IPS-15b (cell line): ENCODE results near the gene POLD4.

Source experiments
- H3K27me3 ChIP-seq: one replicate; pipeline ENCODE4 v1.6.1; 2013; ENCODE audit warnings: low read length; ENCODE audit not compliant: control insufficient read depth, insufficient read depth
- H3K36me3 ChIP-seq: one replicate; pipeline ENCODE4 v1.6.1; 2013; ENCODE audit warnings: low read length; ENCODE audit not compliant: control insufficient read depth, insufficient read depth
- H3K4me1 ChIP-seq: one replicate; pipeline ENCODE4 v1.6.1; 2013; ENCODE audit warnings: mild to moderate bottlenecking, low read length; ENCODE audit not compliant: control insufficient read depth, insufficient read depth
- H3K4me3 ChIP-seq: one replicate; pipeline ENCODE4 v1.5.1; 2013; ENCODE audit warnings: low read depth, low read length
- H3K9ac ChIP-seq: one replicate; pipeline ENCODE4 v1.6.1; 2013; ENCODE audit warnings: low read depth, mild to moderate bottlenecking, low read length
- H3K9me3 ChIP-seq: one replicate; pipeline ENCODE4 v1.6.1; 2013; ENCODE audit warnings: mild to moderate bottlenecking, low read length; ENCODE audit not compliant: control insufficient read depth, insufficient read depth

POLD4 gene

DNA sequence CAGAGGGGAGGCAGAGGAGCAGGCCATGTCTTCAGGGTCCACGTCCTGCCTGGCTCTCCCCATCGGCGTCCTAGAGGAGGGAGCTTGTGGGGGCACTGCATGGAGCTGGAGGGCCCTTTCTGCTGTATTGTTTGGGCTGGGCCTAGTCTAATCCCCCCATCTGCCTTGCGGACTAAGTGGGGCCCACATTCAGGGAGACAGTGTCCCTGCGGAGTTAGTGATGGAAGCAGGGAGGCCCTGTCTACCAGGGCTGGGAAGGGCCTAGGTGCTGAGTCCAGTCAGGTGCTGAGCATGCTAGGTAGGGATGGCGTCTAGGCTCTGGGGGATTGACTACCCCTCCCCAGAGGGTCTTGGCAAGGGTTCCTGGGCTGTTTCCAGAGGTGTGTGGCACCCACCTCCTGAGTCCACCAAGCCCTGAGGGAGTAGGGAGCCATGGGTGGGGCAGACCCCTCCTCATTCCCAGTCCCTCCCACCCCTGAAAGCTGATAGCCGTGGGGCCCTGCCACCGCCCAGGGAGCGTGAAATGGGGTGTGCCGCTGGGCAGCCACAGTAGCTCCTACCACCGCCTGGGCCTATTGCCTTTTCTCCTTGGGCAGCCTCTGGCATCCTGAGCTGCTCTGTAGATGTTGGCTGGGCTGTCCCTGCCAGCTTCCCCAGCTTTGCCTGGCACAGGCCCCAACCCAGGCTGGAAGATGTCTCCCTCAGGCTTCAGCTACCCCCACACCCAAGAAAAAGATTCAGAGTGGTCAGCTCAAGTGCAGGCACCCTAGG, 1.9 kb upstream of the POLD4 start:
- Histone ChIP-seq H3K27me3 (peaks cover 5% of the 10 kb centered on the region), H3K9me3 (no peaks in the 10 kb centered on the region), H3K9ac (no peak overlapping the region), H3K4me1 (peaks cover 15% of the 10 kb centered on the region), H3K4me3 (no peak overlapping the region), H3K36me3 (no peaks in the 10 kb centered on the region)

DNA sequence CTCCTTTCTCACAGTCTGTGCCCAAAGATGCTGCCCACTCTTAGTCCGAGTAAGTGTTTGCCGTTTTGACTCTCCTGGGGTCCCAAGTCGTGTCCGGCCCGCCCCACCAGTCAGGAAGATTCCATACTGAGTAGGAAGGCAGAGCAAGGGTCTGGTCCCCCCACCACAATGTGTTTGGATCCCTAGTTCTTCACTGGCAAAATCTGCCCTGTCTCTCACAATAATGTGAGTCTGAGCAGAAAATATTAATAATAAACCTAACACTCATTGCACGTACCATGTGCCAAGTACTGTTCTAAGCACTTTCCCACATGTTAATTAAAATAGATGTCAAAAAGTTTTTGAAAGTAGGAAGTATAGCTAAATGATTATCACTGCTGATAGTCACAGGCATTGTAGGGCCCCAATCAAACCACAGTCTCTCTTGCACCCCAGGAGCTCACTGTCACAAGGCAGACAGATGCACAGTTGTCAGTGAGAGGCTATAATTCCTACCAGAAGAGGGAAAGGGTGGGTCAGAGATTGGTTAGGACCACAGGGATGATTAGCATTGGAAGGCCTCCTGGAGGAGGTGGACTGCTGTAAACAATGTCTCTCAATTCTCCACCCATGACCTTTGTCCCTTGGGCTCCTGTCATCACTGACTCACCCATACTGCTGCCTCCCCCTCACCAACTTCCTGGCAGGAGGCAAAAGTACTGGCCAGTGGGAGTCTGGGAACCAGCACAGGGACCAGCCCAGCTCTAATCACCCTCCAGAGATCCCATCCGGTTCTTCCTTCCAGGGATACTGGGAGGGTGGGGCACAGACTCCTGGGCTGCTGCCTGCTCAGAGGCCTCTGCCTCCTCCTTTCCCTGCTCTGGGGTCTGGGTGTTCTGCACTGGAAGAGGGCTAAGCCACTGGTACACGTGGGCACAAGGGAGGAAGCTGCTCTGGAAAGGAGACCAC, 1.0 kb upstream of the POLD4 start:
- H3K27me3 ChIP-seq, result peaks cover 5% of the 10 kb centered on the region
- H3K4me3 ChIP-seq, result peak overlapping the region; percentile 78
- H3K4me1 ChIP-seq, result peaks cover 15% of the 10 kb centered on the region
- no peaks in the 10 kb centered on the region for H3K36me3 ChIP-seq
- no peak overlapping the region for H3K9ac ChIP-seq
- no peaks in the 10 kb centered on the region for H3K9me3 ChIP-seq

DNA sequence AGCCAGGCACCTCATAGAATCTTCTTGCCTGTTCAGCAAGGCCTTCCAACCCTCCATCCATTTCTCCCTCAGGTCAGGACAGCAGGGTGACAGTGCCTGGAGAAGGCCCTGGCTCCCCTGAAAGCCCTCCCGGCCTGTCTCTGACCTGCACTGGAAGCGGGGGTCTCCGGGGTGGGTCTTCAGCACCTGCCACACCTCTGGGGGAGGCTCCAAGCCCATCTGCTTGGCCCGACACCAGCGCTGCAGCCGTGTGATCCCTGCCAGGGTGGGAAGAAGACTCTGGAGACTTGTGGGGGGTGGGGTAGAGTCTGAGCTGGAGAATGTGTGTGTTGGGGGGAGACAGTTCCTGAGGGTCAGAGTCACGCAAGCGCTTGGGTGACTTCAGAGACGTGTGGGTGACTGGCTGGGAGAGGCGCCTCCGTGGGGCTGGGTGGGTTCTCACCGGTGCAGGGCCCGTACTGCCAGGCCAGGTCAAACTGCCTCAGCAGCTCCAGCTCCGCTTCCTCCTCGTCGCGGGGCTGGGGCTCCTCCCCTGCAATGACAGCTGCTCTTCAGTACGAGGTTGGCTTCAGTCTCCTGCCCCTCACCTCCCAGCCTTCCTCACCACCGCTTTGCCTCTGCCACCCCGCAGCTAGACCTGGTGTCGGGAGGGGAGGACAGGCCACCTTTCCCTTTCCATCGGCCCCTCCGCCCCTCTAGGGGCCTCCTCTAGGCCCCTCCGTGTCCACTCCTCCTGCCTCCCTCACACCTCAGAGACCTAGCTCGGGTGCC, 615 bp downstream of the POLD4 start:
- Histone ChIP-seq H3K9ac (peak overlapping the region; percentile 65), H3K4me1 (peaks cover 15% of the 10 kb centered on the region)

DNA sequence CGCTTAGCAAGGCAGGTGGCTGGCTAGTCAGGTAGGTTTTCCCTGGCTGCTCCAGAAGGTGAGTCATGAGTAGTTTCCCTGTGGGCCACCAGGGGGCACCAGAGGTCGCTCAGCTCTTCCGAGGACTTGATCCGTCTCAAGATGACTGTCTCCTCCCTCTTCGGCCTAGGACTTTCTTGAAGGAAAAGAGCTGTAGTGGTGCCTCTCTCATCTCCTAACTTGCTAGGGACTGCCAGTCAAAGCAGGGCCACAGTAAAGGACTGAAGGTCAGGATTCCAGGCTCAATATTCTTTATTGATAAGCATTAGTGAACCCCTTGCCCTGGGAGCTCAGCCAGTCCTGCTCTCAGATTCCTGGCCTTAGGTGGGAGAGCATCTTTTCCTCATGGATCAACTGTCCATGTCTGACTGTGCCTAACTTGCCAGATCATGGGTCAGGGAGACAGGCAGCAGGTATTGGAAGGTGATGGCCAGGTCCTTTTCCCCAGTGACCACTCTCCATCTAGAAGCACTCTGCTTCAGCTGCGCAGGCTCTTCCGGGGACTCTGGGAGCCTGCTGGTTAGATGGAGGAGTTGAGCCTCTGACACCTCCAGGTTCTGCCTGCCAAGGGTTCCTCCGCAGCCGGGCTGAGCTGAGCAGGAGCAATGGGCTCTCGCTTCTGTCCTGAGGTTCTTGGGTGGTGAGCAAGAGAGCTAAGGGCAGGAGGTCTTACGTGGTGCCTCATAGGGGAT, 1.9 kb downstream of the POLD4 start:
- H3K9me3 ChIP-seq, result no peaks in the 10 kb centered on the region
- no peak overlapping the region for H3K9ac ChIP-seq
- no peaks in the 10 kb centered on the region for H3K36me3 ChIP-seq
- no peaks in the 10 kb centered on the region for H3K27me3 ChIP-seq
- no peak overlapping the region for H3K4me3 ChIP-seq
- H3K4me1 ChIP-seq, result peaks cover 8% of the 10 kb centered on the region

More for the DNA sequence above, 615 bp downstream of the POLD4 start:
- H3K9me3 ChIP-seq, result no peaks in the 10 kb centered on the region
- H3K36me3 ChIP-seq, result no peaks in the 10 kb centered on the region
- H3K27me3 ChIP-seq, result peaks cover 3% of the 10 kb centered on the region
- H3K4me3 ChIP-seq, result peak overlapping the region; percentile 78

DNA sequence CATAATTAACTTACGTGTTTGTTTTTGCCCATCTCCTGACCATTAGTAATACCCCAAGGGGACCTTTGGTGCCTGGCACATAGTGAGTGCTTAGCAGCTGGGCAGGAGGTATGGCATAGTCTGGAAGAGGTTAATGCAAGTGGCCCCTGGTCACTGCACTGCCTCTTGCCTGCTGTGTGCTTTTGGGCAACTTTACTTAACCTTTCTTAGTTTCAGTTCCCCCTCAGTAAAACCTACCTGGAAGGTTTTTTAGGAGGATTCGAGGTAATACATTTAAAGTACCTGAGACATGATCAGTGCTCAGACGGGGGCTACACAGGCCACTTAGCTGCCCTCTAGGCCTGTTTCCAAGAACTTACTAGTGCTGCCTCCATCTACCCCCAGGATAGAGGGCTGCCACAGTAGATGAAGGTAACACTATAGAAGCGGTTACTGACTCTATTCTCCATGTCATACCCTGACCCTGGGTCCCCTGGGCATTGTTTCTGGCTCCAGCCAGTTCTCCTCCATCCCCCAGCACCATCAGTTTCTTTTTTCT, 3.3 kb downstream of the POLD4 start:
- no peaks in the 10 kb centered on the region for H3K36me3 ChIP-seq
- H3K27me3 ChIP-seq, result no peaks in the 10 kb centered on the region
- H3K4me1 ChIP-seq, result peaks cover 8% of the 10 kb centered on the region
- H3K4me3 ChIP-seq, result no peak overlapping the region
- H3K9me3 ChIP-seq, result no peaks in the 10 kb centered on the region
- H3K9ac ChIP-seq, result no peak overlapping the region

DNA sequence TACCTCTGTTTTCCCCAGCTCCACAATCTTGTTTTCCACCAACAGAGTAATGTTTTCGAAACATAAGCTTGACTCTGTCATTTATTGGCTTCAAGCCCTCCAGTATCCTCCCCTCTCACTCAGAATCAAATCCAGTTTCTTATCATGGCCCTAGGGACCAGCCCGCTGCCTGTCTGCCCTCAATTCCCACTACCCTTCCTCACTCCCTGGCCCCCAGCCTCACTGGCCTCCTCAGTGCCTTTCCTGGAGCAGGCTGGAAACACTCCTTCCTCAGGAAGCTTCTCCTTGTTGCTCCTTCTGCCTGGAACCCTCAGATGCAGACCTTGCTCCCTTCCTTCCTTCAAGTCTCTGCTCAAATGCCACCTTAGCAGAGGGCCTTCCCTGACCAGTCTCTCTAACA, 3.9 kb downstream of the POLD4 start:
- H3K36me3 ChIP-seq, result no peaks in the 10 kb centered on the region
- H3K4me3 ChIP-seq, result no peak overlapping the region
- no peak overlapping the region for H3K9ac ChIP-seq
- H3K9me3 ChIP-seq, result no peaks in the 10 kb centered on the region
- no peaks in the 10 kb centered on the region for H3K27me3 ChIP-seq
- H3K4me1 ChIP-seq, result peaks cover 3% of the 10 kb centered on the region

DNA sequence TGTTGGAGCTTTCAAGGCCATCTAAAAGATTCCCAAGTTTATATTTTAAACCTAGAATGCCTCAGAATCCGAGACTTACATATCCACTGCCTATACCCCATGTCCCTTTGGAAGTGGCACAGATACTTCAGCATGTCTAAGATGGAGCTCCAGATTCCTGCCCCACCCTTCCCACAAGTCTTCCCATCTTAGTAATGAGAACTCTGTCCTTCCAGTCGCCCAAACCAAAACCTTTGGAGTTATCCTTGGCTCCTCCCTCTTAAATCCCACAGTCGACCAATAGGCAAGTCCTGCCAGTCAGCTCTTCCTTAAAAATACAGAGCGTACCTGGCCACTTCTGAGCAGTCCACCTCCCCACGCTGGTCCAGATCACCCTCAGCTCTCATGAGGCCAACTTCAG, 4.3 kb downstream of the POLD4 start:
- Histone ChIP-seq H3K9me3 (no peaks in the 10 kb centered on the region), H3K4me1 (no peaks in the 10 kb centered on the region), H3K27me3 (no peaks in the 10 kb centered on the region), H3K36me3 (no peaks in the 10 kb centered on the region), H3K4me3 (no peak overlapping the region), H3K9ac (no peak overlapping the region)

DNA sequence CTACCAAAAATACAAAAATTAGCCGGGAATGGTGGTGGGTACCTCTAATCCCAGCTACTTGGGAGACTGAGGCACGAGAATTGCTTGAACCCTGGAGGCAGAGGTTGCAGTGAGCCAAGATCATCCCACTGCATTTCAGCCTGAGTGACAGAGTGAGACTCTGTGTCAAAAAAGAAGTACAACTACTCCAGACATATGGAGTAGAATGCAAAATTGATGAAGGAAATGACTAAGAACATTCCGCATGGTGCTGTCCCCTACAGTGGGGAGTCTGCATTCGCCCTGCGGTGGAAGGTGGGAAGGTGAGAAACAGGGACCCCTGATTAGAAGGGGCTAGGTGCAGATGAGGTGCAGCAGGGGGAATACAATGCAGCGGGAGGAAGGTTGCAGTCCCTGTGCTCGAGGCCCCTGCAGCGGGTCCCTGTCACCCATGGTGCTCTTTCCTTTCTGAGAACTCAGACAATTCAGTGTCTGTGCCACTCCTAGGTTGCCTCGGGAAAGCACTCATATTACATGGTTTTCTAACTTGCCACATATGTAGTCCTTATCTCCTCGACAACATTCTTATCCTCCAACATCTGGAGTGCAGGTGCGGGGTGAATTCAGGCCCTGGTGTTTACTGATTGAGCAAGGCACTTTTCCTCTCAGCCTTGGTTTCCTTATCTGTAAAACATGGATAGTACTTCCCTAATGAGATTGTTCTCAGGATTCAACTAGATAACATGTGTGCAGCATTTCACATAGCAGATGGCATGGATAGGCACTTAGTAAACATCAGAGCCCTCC, 5.2 kb downstream of the POLD4 start:
- H3K9ac ChIP-seq, result no peak overlapping the region
- H3K36me3 ChIP-seq, result no peaks in the 10 kb centered on the region
- no peak overlapping the region for H3K4me3 ChIP-seq

DNA sequence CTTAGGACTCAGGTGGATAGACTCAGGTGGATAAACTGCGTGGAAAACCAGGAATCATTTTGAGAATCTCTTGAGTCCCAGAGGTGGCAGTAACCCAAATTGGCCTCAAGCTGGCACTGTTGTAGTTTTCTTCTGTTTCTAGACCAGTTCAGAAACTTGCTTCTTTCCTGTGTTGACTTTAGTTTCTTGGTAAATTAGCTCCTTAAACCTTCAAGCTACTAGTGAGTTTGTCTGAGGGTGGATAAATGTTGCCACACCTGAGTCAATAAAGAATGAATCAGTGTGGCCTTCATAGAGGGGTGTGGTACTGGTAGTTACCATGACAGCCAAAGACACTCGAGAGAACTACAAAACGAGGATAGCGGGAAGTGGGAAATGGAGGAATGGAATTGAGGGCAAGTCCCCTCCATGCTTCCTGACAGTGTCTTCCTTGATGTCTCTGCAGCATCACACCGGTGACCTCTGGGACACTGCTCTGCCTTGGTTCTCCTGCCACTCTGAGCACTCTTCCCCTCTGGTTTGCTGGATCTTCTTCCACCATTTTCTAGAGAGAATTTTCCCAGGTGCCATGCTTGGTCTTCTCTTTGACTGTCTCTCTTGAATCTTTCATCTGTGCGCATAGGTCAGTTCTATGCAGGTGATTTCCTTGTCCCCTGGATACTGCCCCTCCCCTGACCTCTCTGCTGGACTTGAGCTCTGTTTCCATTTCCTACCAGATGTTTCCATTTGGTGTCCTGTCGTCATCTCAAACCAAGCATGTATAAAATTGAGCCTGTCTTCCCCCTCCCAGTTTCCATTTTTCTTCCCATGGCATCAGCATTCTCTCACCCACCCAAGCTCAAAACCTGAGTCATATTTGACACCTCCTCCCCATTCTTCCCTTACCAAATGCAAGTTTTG, 7.2 kb downstream of the POLD4 start:
- Histone ChIP-seq H3K36me3 (no peaks in the 10 kb centered on the region), H3K4me3 (no peak overlapping the region), H3K27me3 (no peaks in the 10 kb centered on the region), H3K9ac (no peak overlapping the region), H3K9me3 (no peaks in the 10 kb centered on the region), H3K4me1 (no peaks in the 10 kb centered on the region)

More for the DNA sequence above, 5.2 kb downstream of the POLD4 start:
- Histone ChIP-seq H3K4me1 (no peaks in the 10 kb centered on the region), H3K27me3 (no peaks in the 10 kb centered on the region), H3K9me3 (no peaks in the 10 kb centered on the region)
